HepG2 (cell line): Measurements from ENCODE around the gene FGF3.

Experiments
- CHD2 ChIP-seq: IDR thresholded peaks from 2 replicates; pipeline ENCODE4 v1.6.1; 2011; ENCODE audit warnings: low read depth, low read length, improper control_type of control experiment
- E2F2 ChIP-seq: sonication (generic); formaldehyde crosslinking; IDR thresholded peaks from 2 replicates; pipeline ENCODE4 v1.4.0; 2020; ENCODE audit warnings: missing genetic modification reagents, borderline replicate concordance
- MBD4 ChIP-seq: IDR thresholded peaks from 2 replicates; pipeline ENCODE4 v1.6.1; 2012; ENCODE audit warnings: low read length, inconsistent platforms, borderline replicate concordance
- PLSCR1 ChIP-seq: sonication (generic); formaldehyde crosslinking; IDR thresholded peaks from 2 replicates; pipeline ENCODE4 v1.5.0; 2020; ENCODE audit warnings: missing genetic modification reagents, mild to moderate bottlenecking, borderline replicate concordance
- POLR2A ChIP-seq, 2 experiments: IDR thresholded peaks; 2 replicates each; pipeline ENCODE4 v1.6.1; 2011; ENCODE audit warnings: low read depth in 2 of 2, low read length in 2 of 2, mild to moderate bottlenecking in 1 of 2, moderate library complexity in 1 of 2; ENCODE audit not compliant: insufficient read depth in 1 of 2
- TAF1 ChIP-seq: sonication (generic); formaldehyde crosslinking; IDR thresholded peaks from 2 replicates; pipeline ENCODE4 v1.4.0; 2020; ENCODE audit warnings: missing genetic modification reagents
- TBL1XR1 ChIP-seq: fragments of 150-350 bp; IDR thresholded peaks from 2 replicates; pipeline ENCODE4 v1.6.1; 2014; ENCODE audit warnings: borderline replicate concordance, low read length; ENCODE audit not compliant: partially characterized antibody
- ZNF446 ChIP-seq: sonication (generic); formaldehyde crosslinking; IDR thresholded peaks from 2 replicates; pipeline ENCODE4 v1.5.0; 2020; ENCODE audit warnings: mild to moderate bottlenecking, missing genetic modification reagents
- ZNF564 ChIP-seq: sonication (generic); formaldehyde crosslinking; IDR thresholded peaks from 2 replicates; pipeline ENCODE4 v1.8.1; 2023; ENCODE audit warnings: mild to moderate bottlenecking, missing genetic modification reagents
- TF ChIP-seq, protein P1 (sequence below): sonication (generic); formaldehyde crosslinking; IDR thresholded peaks from 2 replicates; pipeline ENCODE4 v1.5.0; 2020; ENCODE audit warnings: mild to moderate bottlenecking, missing genetic modification reagents, moderate library complexity
- TF ChIP-seq, protein P2 (sequence below): sonication (generic); formaldehyde crosslinking; IDR thresholded peaks from 2 replicates; pipeline ENCODE4 v1.8.1; 2022; ENCODE audit warnings: low read depth, mild to moderate bottlenecking, missing genetic modification reagents
- TF ChIP-seq, protein P3 (sequence below): sonication (generic); formaldehyde crosslinking; IDR thresholded peaks from one replicate; pipeline ENCODE4 v1.5.1; 2020; ENCODE audit warnings: mild to moderate bottlenecking, missing genetic modification reagents; ENCODE audit errors: not compliant biosample characterization

- no peak for TF ChIP-seq MBD4
- TF ChIP-seq TAF1 (CRISPR knock-in tag): no peak
- TF ChIP-seq, protein P1, sequence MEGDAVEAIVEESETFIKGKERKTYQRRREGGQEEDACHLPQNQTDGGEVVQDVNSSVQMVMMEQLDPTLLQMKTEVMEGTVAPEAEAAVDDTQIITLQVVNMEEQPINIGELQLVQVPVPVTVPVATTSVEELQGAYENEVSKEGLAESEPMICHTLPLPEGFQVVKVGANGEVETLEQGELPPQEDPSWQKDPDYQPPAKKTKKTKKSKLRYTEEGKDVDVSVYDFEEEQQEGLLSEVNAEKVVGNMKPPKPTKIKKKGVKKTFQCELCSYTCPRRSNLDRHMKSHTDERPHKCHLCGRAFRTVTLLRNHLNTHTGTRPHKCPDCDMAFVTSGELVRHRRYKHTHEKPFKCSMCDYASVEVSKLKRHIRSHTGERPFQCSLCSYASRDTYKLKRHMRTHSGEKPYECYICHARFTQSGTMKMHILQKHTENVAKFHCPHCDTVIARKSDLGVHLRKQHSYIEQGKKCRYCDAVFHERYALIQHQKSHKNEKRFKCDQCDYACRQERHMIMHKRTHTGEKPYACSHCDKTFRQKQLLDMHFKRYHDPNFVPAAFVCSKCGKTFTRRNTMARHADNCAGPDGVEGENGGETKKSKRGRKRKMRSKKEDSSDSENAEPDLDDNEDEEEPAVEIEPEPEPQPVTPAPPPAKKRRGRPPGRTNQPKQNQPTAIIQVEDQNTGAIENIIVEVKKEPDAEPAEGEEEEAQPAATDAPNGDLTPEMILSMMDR: no peak
- TF ChIP-seq, protein P2, sequence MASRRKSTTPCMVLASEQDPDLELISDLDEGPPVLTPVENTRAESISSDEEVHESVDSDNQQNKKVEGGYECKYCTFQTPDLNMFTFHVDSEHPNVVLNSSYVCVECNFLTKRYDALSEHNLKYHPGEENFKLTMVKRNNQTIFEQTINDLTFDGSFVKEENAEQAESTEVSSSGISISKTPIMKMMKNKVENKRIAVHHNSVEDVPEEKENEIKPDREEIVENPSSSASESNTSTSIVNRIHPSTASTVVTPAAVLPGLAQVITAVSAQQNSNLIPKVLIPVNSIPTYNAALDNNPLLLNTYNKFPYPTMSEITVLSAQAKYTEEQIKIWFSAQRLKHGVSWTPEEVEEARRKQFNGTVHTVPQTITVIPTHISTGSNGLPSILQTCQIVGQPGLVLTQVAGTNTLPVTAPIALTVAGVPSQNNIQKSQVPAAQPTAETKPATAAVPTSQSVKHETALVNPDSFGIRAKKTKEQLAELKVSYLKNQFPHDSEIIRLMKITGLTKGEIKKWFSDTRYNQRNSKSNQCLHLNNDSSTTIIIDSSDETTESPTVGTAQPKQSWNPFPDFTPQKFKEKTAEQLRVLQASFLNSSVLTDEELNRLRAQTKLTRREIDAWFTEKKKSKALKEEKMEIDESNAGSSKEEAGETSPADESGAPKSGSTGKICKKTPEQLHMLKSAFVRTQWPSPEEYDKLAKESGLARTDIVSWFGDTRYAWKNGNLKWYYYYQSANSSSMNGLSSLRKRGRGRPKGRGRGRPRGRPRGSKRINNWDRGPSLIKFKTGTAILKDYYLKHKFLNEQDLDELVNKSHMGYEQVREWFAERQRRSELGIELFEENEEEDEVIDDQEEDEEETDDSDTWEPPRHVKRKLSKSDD (CRISPR knock-in tag): no peak
- TF ChIP-seq TBL1XR1: no peak
- TF ChIP-seq POLR2A (IDR thresholded peaks at IDR 0.05; ENCODE audit: insufficient read depth in 1 of 2, low read depth in 2 of 2, low read length in 2 of 2): no peak
- TF ChIP-seq ZNF564: no peak
- no peak for TF ChIP-seq CHD2
- TF ChIP-seq ZNF446: no peak
- TF ChIP-seq, protein P3, sequence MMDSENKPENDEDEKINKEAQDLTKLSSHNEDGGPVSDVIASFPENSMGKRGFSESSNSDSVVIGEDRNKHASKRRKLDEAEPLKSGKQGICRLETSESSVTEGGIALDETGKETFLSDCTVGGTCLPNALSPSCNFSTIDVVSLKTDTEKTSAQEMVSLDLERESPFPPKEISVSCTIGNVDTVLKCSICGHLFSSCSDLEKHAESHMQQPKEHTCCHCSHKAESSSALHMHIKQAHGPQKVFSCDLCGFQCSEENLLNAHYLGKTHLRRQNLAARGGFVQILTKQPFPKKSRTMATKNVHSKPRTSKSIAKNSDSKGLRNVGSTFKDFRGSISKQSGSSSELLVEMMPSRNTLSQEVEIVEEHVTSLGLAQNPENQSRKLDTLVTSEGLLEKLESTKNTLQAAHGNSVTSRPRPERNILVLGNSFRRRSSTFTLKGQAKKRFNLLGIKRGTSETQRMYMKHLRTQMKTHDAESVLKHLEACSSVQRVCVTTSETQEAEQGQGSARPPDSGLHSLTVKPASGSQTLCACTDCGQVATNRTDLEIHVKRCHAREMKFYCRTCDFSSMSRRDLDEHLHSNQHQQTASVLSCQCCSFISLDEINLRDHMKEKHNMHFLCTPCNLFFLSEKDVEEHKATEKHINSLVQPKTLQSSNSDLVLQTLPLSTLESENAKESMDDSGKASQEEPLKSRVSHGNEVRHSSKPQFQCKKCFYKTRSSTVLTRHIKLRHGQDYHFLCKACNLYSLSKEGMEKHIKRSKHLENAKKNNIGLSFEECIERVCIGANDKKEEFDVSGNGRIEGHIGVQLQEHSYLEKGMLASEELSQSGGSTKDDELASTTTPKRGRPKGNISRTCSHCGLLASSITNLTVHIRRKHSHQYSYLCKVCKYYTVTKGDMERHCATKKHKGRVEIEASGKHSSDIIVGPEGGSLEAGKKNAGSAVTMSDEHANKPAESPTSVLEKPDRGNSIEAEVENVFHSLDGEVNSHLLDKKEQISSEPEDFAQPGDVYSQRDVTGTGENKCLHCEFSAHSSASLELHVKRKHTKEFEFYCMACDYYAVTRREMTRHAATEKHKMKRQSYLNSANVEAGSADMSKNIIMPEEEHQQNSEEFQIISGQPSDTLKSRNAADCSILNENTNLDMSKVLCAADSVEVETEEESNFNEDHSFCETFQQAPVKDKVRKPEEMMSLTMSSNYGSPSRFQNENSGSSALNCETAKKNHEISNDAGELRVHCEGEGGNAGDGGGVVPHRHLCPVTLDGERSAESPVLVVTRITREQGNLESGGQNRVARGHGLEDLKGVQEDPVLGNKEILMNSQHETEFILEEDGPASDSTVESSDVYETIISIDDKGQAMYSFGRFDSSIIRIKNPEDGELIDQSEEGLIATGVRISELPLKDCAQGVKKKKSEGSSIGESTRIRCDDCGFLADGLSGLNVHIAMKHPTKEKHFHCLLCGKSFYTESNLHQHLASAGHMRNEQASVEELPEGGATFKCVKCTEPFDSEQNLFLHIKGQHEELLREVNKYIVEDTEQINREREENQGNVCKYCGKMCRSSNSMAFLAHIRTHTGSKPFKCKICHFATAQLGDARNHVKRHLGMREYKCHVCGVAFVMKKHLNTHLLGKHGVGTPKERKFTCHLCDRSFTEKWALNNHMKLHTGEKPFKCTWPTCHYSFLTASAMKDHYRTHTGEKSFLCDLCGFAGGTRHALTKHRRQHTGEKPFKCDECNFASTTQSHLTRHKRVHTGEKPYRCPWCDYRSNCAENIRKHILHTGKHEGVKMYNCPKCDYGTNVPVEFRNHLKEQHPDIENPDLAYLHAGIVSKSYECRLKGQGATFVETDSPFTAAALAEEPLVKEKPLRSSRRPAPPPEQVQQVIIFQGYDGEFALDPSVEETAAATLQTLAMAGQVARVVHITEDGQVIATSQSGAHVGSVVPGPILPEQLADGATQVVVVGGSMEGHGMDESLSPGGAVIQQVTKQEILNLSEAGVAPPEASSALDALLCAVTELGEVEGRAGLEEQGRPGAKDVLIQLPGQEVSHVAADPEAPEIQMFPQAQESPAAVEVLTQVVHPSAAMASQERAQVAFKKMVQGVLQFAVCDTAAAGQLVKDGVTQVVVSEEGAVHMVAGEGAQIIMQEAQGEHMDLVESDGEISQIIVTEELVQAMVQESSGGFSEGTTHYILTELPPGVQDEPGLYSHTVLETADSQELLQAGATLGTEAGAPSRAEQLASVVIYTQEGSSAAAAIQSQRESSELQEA (CRISPR knock-in tag): no peak
- no peak for TF ChIP-seq E2F2 (CRISPR knock-in tag)
- no peak for TF ChIP-seq PLSCR1
These were observed 9.2 kb upstream of the FGF3 start for GRCh38 chr11:69828276-69828970.
